Prostate gland (tissue), 2 donors: ENCODE results near the gene CHST12. TPM values are rescaled to one million over a fixed set of nuclear protein-coding genes. Genes with fewer than 3 reads are reported as not detected.

Experiments
- DNase-seq: peaks from one replicate; pipeline ENCODE4 v3.0.0-alpha.2; 2019; ENCODE audit warnings: low spot score
- H3K27ac ChIP-seq, 2 donors: fragments of 200-600 bp; sonication (generic); 2 replicates each; pipeline ENCODE4 v1.5.1; 2017 to 2019
- H3K27me3 ChIP-seq: fragments of 200-600 bp; sonication (generic); replicated peaks from 2 replicates; pipeline ENCODE4 v1.5.1; 2019; ENCODE audit not compliant: insufficient read depth
- H3K36me3 ChIP-seq, 2 donors: fragments of 200-600 bp; sonication (generic); 1 replicate in 1 of 2; 2 replicates in 1 of 2; pipeline versions ENCODE4 v1.5.1 to v1.8.1; 2017 to 2019
- H3K4me1 ChIP-seq: fragments of 200-600 bp; sonication (generic); replicated peaks from 2 replicates; pipeline ENCODE4 v1.5.1; 2019
- H3K4me3 ChIP-seq, 2 donors: fragments of 200-600 bp; sonication (generic); 2 replicates each; pipeline ENCODE4 v1.5.1; 2017 to 2019
- H3K9me3 ChIP-seq: fragments of 200-600 bp; sonication (generic); 2 replicates; pipeline ENCODE4 v1.5.1; 2017
- CTCF ChIP-seq, 4 experiments: fragments of 200-600 bp in 2 of 4; fragments of 450-650 bp in 2 of 4; sonication (generic) in 2 of 4; IDR thresholded peaks; 1 replicate in 3 of 4; 2 replicates in 1 of 4; pipeline ENCODE4 v1.5.1; 2016 to 2019; ENCODE audit warnings: antibody characterized with exemption in 4 of 4, mild to moderate bottlenecking in 2 of 4, moderate library complexity in 2 of 4
- POLR2A ChIP-seq: fragments of 450-650 bp; IDR thresholded peaks from one replicate; pipeline ENCODE4 v1.6.1; 2016; ENCODE audit warnings: antibody characterized with exemption, mild to moderate bottlenecking
- POLR2AphosphoS5 ChIP-seq: sonication (generic); formaldehyde crosslinking; IDR thresholded peaks from one replicate; pipeline ENCODE4 v1.6.1; 2017; ENCODE audit warnings: antibody characterized with exemption
- WGBS: methylation state at CpG from one replicate; pipeline ENCODE4 v1.1.5; 2018; 5-methylcytosine and 5-hydroxymethylcytosine counted together
- intact Hi-C: fragments of 100-400 bp; cut with DNase I; formaldehyde crosslinking; loops from one replicate; pipeline ENCODE4 v1.14.2; 2022
- total RNA-seq, 2 donors: library from RNA; depleted of rRNA; stranded (reverse); fragments of >200 nt; gene quantifications; one replicate each; pipeline ENCODE4 v1.1.0, GENCODE V29; 2016

The CHST12 gene
- total RNA-seq, 2 donors from 2014 or later: 22.4 to 36.1 TPM

GRCh38 chr7:2475678-2476015 lies 72.2 kb downstream of the CHST12 start:
- H3K4me3 ChIP-seq: no peak overlapping the region
- WGBS: 95% methylated on average over 18 of the region's 18 CpGs
- H3K27me3 ChIP-seq: no peaks in the 10 kb centered on the region
- peaks cover 11% of the 10 kb centered on the region for H3K4me1 ChIP-seq
- no peaks in the 10 kb centered on the region for H3K36me3 ChIP-seq
- no peaks in the 10 kb centered on the region for H3K9me3 ChIP-seq
- TF ChIP-seq CTCF (IDR thresholded peaks at IDR 0.05) (no peak), POLR2AphosphoS5 (no peak), POLR2A (no peak)
- intact Hi-C loops: no loop called here
- no peak overlapping the region for H3K27ac ChIP-seq
- DNase-seq: no peak

GRCh38 chr7:2476298-2476697 lies 72.9 kb downstream of the CHST12 start, which contains the start of gene GRIFIN:
TSS of gene GRIFIN (minus strand) at chr7:2476398. CDS start at chr7:2476383, 15 bp downstream.
- H3K27ac ChIP-seq: no peak within 1 kb of the TSS
- intact Hi-C loops: no loop called here
- H3K27me3 ChIP-seq: no peaks in the 10 kb centered on the region
- H3K36me3 ChIP-seq: no peaks in the 10 kb centered on the region
- peaks cover 11% of the 10 kb centered on the region for H3K4me1 ChIP-seq
- H3K9me3 ChIP-seq: no peaks in the 10 kb centered on the region
- no peak for TF ChIP-seq POLR2A
- DNase-seq: no peak
- H3K4me3 ChIP-seq: no peak within 1 kb of the TSS
- WGBS: 83% methylated on average over 16 of the region's 16 CpGs

- no peak for TF ChIP-seq POLR2AphosphoS5
- no peak for TF ChIP-seq CTCF (IDR thresholded peaks at IDR 0.05)
- TF ChIP-seq POLR2A: no peak
- no peak for DNase-seq
- Histone ChIP-seq H3K4me3 (no peak overlapping the region), H3K27ac (no peak overlapping the region), H3K36me3 (no peaks in the 10 kb centered on the region), H3K4me1 (peaks cover 11% of the 10 kb centered on the region), H3K9me3 (no peaks in the 10 kb centered on the region), H3K27me3 (no peaks in the 10 kb centered on the region)
- WGBS: 88% methylated on average over 25 of the region's 25 CpGs
- intact Hi-C loops: no loop called here
These were observed 73.5 kb downstream of the CHST12 start for GRCh38 chr7:2476776-2477446.

GRCh38 chr7:2477447-2478398 lies 74.3 kb downstream of the CHST12 start:
- Histone ChIP-seq H3K9me3 (no peaks in the 10 kb centered on the region), H3K4me1 (peaks cover 11% of the 10 kb centered on the region), H3K27ac (peak overlapping the region; percentile 27 to 66), H3K36me3 (no peaks in the 10 kb centered on the region), H3K4me3 (no peak overlapping the region), H3K27me3 (no peaks in the 10 kb centered on the region)
- intact Hi-C loops: no loop called here
- peak; percentile 48 to 87 (median 74) for TF ChIP-seq CTCF (IDR thresholded peaks at IDR 0.05)
- TF ChIP-seq POLR2AphosphoS5: peak; percentile 55
- no peak for TF ChIP-seq POLR2A
- 53% methylated on average over 30 of the region's 34 CpGs for WGBS
- DNase-seq: peak; percentile 51

GRCh38 chr7:2478399-2478785 lies 75.0 kb downstream of the CHST12 start:
- 4% methylated on average over 4 of the region's 11 CpGs for WGBS
- Histone ChIP-seq H3K36me3 (no peaks in the 10 kb centered on the region), H3K9me3 (no peaks in the 10 kb centered on the region), H3K4me1 (peaks cover 11% of the 10 kb centered on the region), H3K27ac (peak overlapping the region; percentile 27 to 66), H3K27me3 (no peaks in the 10 kb centered on the region), H3K4me3 (no peak overlapping the region)
- intact Hi-C loops: no loop called here
- no peak for TF ChIP-seq POLR2A
- no peak for TF ChIP-seq CTCF (IDR thresholded peaks at IDR 0.05)
- peak; percentile 44 for TF ChIP-seq POLR2AphosphoS5
- peak; percentile 81 for DNase-seq
